ENCODE measurements around the gene MYMX. TPM values are rescaled to one million over a fixed set of nuclear protein-coding genes. Genes with fewer than 3 reads are reported as not detected.

MYMX gene
- total RNA-seq, 1 experiment from 2014 or later = not detected

GRCh38 chr6:44211284-44211683, 5.4 kb upstream of the MYMX start:
- CTCF ChIA-PET = interaction anchor here (1.1 kb wide), 1 partner anchor 57 kb away, joined by 4 read pairs; no protein-coding TSS in a partner anchor
- TF ChIP-seq, protein P1, sequence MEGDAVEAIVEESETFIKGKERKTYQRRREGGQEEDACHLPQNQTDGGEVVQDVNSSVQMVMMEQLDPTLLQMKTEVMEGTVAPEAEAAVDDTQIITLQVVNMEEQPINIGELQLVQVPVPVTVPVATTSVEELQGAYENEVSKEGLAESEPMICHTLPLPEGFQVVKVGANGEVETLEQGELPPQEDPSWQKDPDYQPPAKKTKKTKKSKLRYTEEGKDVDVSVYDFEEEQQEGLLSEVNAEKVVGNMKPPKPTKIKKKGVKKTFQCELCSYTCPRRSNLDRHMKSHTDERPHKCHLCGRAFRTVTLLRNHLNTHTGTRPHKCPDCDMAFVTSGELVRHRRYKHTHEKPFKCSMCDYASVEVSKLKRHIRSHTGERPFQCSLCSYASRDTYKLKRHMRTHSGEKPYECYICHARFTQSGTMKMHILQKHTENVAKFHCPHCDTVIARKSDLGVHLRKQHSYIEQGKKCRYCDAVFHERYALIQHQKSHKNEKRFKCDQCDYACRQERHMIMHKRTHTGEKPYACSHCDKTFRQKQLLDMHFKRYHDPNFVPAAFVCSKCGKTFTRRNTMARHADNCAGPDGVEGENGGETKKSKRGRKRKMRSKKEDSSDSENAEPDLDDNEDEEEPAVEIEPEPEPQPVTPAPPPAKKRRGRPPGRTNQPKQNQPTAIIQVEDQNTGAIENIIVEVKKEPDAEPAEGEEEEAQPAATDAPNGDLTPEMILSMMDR (IDR thresholded peaks at IDR 0.05; ENCODE audit: unreplicated experiment) = no peak
- DNase-seq = no peak
- Mint-ChIP-seq H3K4me3 (ENCODE audit: low read depth, unreplicated experiment) (no peak overlapping the region), H3K36me3 (ENCODE audit: insufficient read depth, unreplicated experiment) (no peaks in the 10 kb centered on the region), H3K4me1 (ENCODE audit: low read depth, unreplicated experiment) (no peaks in the 10 kb centered on the region), H3K9me3 (ENCODE audit: low read depth, unreplicated experiment) (no peaks in the 10 kb centered on the region), H3K27ac (ENCODE audit: unreplicated experiment) (no peak overlapping the region), H3K27me3 (ENCODE audit: unreplicated experiment) (no peaks in the 10 kb centered on the region)
- intact Hi-C loops (cut with micrococcal nuclease; ENCODE audit: unreplicated experiment) = no loop called here
- BruUV-seq (replicated peaks) = no TSS peak

GRCh38 chr6:44214307-44214706, 2.4 kb upstream of the MYMX start:
- no TSS peak for BruUV-seq (replicated peaks)
- TF ChIP-seq, protein P1 (IDR thresholded peaks at IDR 0.05; ENCODE audit: unreplicated experiment) = no peak
- CTCF ChIA-PET = no interaction called here

GRCh38 chr6:44217332-44218143, 812 bp downstream of the MYMX start:
- intact Hi-C loops (cut with micrococcal nuclease; ENCODE audit: unreplicated experiment) = loop anchor here (5.0 kb wide), 1 partner anchor 45 kb away; no protein-coding TSS in a partner anchor
- Mint-ChIP-seq H3K27ac (ENCODE audit: unreplicated experiment) (no peak overlapping the region), H3K4me3 (ENCODE audit: low read depth, unreplicated experiment) (no peak overlapping the region), H3K4me1 (ENCODE audit: low read depth, unreplicated experiment) (peaks cover 43% of the 10 kb centered on the region), H3K27me3 (ENCODE audit: unreplicated experiment) (no peaks in the 10 kb centered on the region), H3K9me3 (ENCODE audit: low read depth, unreplicated experiment) (no peaks in the 10 kb centered on the region), H3K36me3 (ENCODE audit: insufficient read depth, unreplicated experiment) (peaks cover 21% of the 10 kb centered on the region)
- no TSS peak for BruUV-seq (replicated peaks)
- TF ChIP-seq, protein P1 (IDR thresholded peaks at IDR 0.05; ENCODE audit: unreplicated experiment) = no peak
- CTCF ChIA-PET = no interaction called here
- DNase-seq = peak; percentile 26

More at GRCh38 chr6:44214307-44214706, 2.4 kb upstream of the MYMX start:
- Mint-ChIP-seq H3K9me3 (ENCODE audit: low read depth, unreplicated experiment) (no peaks in the 10 kb centered on the region), H3K36me3 (ENCODE audit: insufficient read depth, unreplicated experiment) (peaks cover 9% of the 10 kb centered on the region), H3K27ac (ENCODE audit: unreplicated experiment) (no peak overlapping the region), H3K27me3 (ENCODE audit: unreplicated experiment) (no peaks in the 10 kb centered on the region), H3K4me1 (ENCODE audit: low read depth, unreplicated experiment) (peaks cover 25% of the 10 kb centered on the region), H3K4me3 (ENCODE audit: low read depth, unreplicated experiment) (no peak overlapping the region)
- DNase-seq = no peak
- intact Hi-C loops (cut with micrococcal nuclease; ENCODE audit: unreplicated experiment) = no loop called here

DNA sequence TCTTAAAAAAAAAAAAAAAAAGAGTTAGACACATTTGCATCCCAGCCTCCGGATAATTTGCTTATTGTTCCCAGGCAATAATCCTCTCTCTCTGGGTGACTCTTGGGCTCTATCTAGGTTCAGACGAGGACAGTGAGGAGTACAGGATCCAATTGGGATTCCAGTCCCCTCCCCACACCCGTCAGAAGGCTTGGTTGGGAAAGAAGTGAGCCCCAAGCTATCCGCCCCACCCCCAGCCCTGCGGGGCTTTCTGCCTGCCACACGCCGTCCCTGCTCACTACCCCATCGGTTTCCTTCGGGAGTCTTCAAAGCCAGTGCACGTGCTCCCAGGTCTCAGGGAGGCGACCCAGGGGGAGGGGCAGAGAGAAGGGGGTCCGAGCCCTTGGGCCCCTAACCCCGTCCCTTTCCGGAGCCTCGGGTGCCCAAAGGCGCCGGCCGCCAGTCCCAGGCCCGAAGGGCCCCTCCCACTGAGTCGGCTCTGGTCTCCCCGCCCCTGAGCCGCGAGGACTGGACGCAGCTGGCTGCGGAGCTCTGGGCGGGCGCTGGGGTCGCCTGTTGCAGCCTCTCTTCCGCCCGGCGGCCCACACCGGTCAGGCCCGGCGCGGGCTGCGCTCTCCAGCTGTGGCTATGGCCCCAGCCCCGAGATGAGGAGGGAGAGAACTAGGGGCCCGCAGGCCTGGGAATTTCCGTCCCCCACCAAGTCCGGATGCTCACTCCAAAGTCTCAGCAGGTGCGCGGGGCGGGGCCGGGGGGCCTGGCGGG, 2.5 kb downstream of the MYMX start:
- no TSS peak for BruUV-seq (replicated peaks)
- CTCF ChIA-PET = interaction anchor here (0.6 to 1.6 kb wide), 6 partner anchors 19 to 1328 kb away, joined by 3 to 11 read pairs (median 6); partner anchors contain the start of genes HSP90AB1 and SLC35B2
- peaks cover 54% of the 10 kb centered on the region for H3K4me1 Mint-ChIP-seq (ENCODE audit: low read depth, unreplicated experiment)

More for the DNA sequence above, 2.5 kb downstream of the MYMX start:
- H3K27me3 Mint-ChIP-seq (ENCODE audit: unreplicated experiment) = no peaks in the 10 kb centered on the region
- TF ChIP-seq, protein P1 (IDR thresholded peaks at IDR 0.05; ENCODE audit: unreplicated experiment) = no peak
- H3K4me3 Mint-ChIP-seq (ENCODE audit: low read depth, unreplicated experiment) = peak overlapping the region; percentile 94
- no peaks in the 10 kb centered on the region for H3K9me3 Mint-ChIP-seq (ENCODE audit: low read depth, unreplicated experiment)
- peak overlapping the region; percentile 68 for H3K27ac Mint-ChIP-seq (ENCODE audit: unreplicated experiment)
- peak; percentile 89 for DNase-seq
- intact Hi-C loops (cut with micrococcal nuclease; ENCODE audit: unreplicated experiment) = loop anchor here (5.0 kb wide), 1 partner anchor 47 kb away; no protein-coding TSS in a partner anchor
- H3K36me3 Mint-ChIP-seq (ENCODE audit: insufficient read depth, unreplicated experiment) = peaks cover 38% of the 10 kb centered on the region
